Activated CD8-positive, alpha-beta T cell treated with anti-CD3 and anti-CD28 coated beads for 36 hours (primary cell): ENCODE measurements around the gene CFL1. TPM values are rescaled to one million over a fixed set of nuclear protein-coding genes. Genes with fewer than 3 reads are reported as not detected.
"Not testable (repeated sequence)": the region's sequence is repeated elsewhere in the genome, so short reads cannot be mapped to it uniquely, and the experiment has no call there.

Experiments used
- ATAC-seq: fragments of 200-7000 bp; cut with Tn5 transposase; one replicate; pipeline ENCODE4 v1.10.0; 2021; ENCODE audit warnings: mild to moderate bottlenecking, moderate library complexity
- CTCF ChIA-PET: fragments of 350-600 bp; sonication (Branson Sonifier 250); formaldehyde crosslinking; loops from one replicate; lab custom pipeline; 2021; ENCODE audit warnings: antibody characterized with exemption; lab: Charles Lee
- POLR2A ChIA-PET: fragments of 350-600 bp; sonication (Branson Sonifier 250); formaldehyde crosslinking; loops from one replicate; lab custom pipeline; 2021; ENCODE audit warnings: antibody characterized with exemption; lab: Charles Lee
- DNase-seq: peaks from one replicate; pipeline ENCODE4 v3.0.0-alpha.2; 2020
- H3K27ac Mint-ChIP-seq: one replicate; pipeline ENCODE4 v1.8.0; 2021; ENCODE audit warnings: mild to moderate bottlenecking, mixed read lengths
- H3K27me3 Mint-ChIP-seq: one replicate; pipeline ENCODE4 v1.8.0; 2021; ENCODE audit warnings: mixed read lengths
- H3K36me3 Mint-ChIP-seq: one replicate; pipeline ENCODE4 v1.8.0; 2021; ENCODE audit warnings: low read depth, mixed read lengths
- H3K4me1 Mint-ChIP-seq: one replicate; pipeline ENCODE4 v1.8.0; 2021; ENCODE audit warnings: low read depth, mixed read lengths
- H3K4me3 Mint-ChIP-seq: one replicate; pipeline ENCODE4 v1.8.0; 2021; ENCODE audit warnings: mild to moderate bottlenecking, moderate library complexity, mixed read lengths
- H3K9me3 Mint-ChIP-seq: one replicate; pipeline ENCODE4 v1.8.0; 2021; ENCODE audit warnings: mixed read lengths
- intact Hi-C: fragments of 100-400 bp; cut with micrococcal nuclease; formaldehyde crosslinking; loops from one replicate; pipeline ENCODE4 v1.10.0; 2022
- total RNA-seq, 2 experiments: library from RNA; stranded (reverse); gene quantifications; one replicate each; pipeline ENCODE4 v1.2.3, GENCODE V29; 2021
- TF ChIP-seq, protein P1 (sequence below): fragments of 200-600 bp; IDR thresholded peaks from one replicate; pipeline ENCODE4 v1.8.0; 2022; ENCODE audit warnings: antibody characterized with exemption, mild to moderate bottlenecking

The CFL1 gene
- total RNA-seq, 2 experiments from 2014 or later, result 1,059 to 1,062 TPM

DNA sequence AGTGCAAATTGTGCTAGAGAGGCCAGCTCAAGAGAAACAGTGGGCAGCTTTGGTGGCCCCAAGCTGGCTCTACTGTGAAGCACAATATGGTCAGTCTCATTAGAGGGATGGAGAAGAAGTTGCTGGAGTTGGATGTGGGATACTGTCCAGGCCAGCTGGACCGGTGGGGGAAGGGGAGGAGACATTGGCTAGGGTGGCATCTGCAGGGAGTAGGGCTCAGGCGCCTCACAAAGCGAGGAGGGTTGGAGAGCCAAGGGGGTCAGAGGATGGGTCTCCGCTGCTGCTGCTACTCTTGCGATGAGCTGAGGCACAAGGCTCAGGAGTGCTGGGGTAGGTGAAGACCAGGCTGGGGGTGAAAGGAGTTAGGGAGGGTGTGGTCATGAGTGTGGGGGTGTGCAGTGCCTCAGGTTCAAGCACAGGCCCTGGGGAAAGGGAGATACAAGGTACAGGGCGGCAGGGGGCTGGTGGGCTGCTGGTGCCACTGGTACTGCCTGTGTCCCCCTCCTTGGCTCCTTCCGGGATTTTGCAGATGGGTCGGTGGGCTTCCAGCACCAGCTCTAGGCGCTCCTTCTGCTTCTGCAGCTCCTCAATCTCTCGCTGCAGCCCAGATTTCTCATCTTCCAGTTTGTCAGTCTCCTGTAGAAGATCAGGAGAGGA is 34.8 kb upstream of the CFL1 start:
- peak; percentile 32 for DNase-seq

DNA sequence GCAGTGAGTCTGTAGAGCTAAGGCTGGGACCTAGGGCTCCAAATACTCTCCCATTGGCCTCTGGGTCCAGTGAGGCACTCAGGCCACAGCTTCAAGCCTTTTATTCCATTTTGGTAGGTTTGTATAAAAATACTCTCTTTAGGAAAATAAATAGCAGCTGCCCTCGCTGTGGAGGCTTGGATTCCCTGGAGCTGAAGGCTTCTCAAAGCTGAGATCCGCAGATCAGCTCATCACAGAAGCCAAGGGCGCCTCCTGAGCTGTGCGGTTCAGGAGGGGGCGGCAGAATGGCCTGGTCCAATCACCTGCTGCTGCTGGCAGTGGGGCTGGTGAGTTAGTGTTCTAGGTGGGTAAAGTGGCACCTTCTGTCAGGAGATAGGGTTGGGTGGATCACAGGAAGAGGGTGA is 34.2 kb upstream of the CFL1 start:
- Mint-ChIP-seq H3K27ac (peak overlapping the region; percentile 75), H3K4me3 (peak overlapping the region; percentile 94), H3K4me1 (peaks cover 55% of the 10 kb centered on the region), H3K36me3 (peaks cover 42% of the 10 kb centered on the region)
- ChIA-PET CTCF (interaction anchor here (0.6 to 10.5 kb wide), 11 partner anchors 9 to 224 kb away, joined by 3 to 283 read pairs (median 5); partner anchors contain the start of genes CFL1, EFEMP2, FOSL1 and MUS81), POLR2A (interaction anchor here (0.9 to 28.1 kb wide), 14 partner anchors 8 to 468 kb away, joined by 3 to 560 read pairs (median 4); partner anchors contain the start of genes CFL1, EFEMP2, FOSL1 and MALAT1)
- H3K27me3 Mint-ChIP-seq, H3K9me3 Mint-ChIP-seq: not testable (repeated sequence)
- intact Hi-C loops, result loop anchor here (10.0 kb wide), 1 partner anchor 73 kb away; the partner anchor contains the start of gene SART1
- DNase-seq (peak; percentile 75), ATAC-seq (peak; percentile 6)

More for the DNA sequence above, 34.8 kb upstream of the CFL1 start:
- ChIA-PET CTCF (interaction anchor here (0.6 to 10.5 kb wide), 11 partner anchors 8 to 225 kb away, joined by 3 to 283 read pairs (median 7); partner anchors contain the start of genes CFL1, EFEMP2, FOSL1 and MUS81), POLR2A (interaction anchor here (0.8 to 28.1 kb wide), 9 partner anchors 8 to 73 kb away, joined by 3 to 560 read pairs (median 4); partner anchors contain the start of genes CFL1, EFEMP2, MUS81 and SART1)
- peaks cover 55% of the 10 kb centered on the region for H3K4me1 Mint-ChIP-seq
- H3K4me3 Mint-ChIP-seq, result peak overlapping the region; percentile 94
- H3K36me3 Mint-ChIP-seq, result peaks cover 46% of the 10 kb centered on the region
- H3K27me3 Mint-ChIP-seq, result no peaks in the 10 kb centered on the region
- no peaks in the 10 kb centered on the region for H3K9me3 Mint-ChIP-seq
- no peak for ATAC-seq
- TF ChIP-seq, protein P1, sequence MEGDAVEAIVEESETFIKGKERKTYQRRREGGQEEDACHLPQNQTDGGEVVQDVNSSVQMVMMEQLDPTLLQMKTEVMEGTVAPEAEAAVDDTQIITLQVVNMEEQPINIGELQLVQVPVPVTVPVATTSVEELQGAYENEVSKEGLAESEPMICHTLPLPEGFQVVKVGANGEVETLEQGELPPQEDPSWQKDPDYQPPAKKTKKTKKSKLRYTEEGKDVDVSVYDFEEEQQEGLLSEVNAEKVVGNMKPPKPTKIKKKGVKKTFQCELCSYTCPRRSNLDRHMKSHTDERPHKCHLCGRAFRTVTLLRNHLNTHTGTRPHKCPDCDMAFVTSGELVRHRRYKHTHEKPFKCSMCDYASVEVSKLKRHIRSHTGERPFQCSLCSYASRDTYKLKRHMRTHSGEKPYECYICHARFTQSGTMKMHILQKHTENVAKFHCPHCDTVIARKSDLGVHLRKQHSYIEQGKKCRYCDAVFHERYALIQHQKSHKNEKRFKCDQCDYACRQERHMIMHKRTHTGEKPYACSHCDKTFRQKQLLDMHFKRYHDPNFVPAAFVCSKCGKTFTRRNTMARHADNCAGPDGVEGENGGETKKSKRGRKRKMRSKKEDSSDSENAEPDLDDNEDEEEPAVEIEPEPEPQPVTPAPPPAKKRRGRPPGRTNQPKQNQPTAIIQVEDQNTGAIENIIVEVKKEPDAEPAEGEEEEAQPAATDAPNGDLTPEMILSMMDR, result no peak
- intact Hi-C loops, result loop anchor here (10.0 kb wide), 1 partner anchor 72 kb away; the partner anchor contains the start of gene SART1
- H3K27ac Mint-ChIP-seq, result peak overlapping the region; percentile 75

GRCh38 chr11:65891219-65892136 is 33.5 kb upstream of the CFL1 start:
- ChIA-PET CTCF (interaction anchor here (0.8 to 10.5 kb wide), 29 partner anchors 6 to 276 kb away, joined by 3 to 283 read pairs (median 8); partner anchors contain the start of genes AP5B1, C11orf68, CFL1 and CTSW), POLR2A (interaction anchor here (0.6 to 28.1 kb wide), 36 partner anchors 8 to 467 kb away, joined by 3 to 560 read pairs (median 4); partner anchors contain the start of genes C11orf68, CFL1, CTSW and DRAP1)
- ATAC-seq, result peak; percentile 4
- Mint-ChIP-seq H3K36me3 (peaks cover 44% of the 10 kb centered on the region), H3K9me3 (no peaks in the 10 kb centered on the region), H3K27me3 (no peaks in the 10 kb centered on the region), H3K4me1 (peaks cover 55% of the 10 kb centered on the region), H3K4me3 (peak overlapping the region; percentile 94), H3K27ac (peak overlapping the region; percentile 75)
- intact Hi-C loops, result loop anchor here (10.0 kb wide), 1 partner anchor 73 kb away; the partner anchor contains the start of gene SART1
- peak; percentile 71 for DNase-seq
- TF ChIP-seq, protein P1, result peak; percentile 37

- peak; percentile 100 for DNase-seq
- H3K36me3 Mint-ChIP-seq, result peaks cover 40% of the 10 kb centered on the region
- ChIA-PET POLR2A (interaction anchor here (0.6 to 28.1 kb wide), 34 partner anchors 9 to 427 kb away, joined by 3 to 560 read pairs (median 4); partner anchors contain the start of genes BANF1, C11orf68, CFL1 and CTSW), CTCF (interaction anchor here (0.9 to 10.5 kb wide), 32 partner anchors 7 to 275 kb away, joined by 3 to 283 read pairs (median 8); partner anchors contain the start of genes AP5B1, BANF1, C11orf68 and CFL1)
- peak within 1 kb of the TSS; percentile 91 for H3K27ac Mint-ChIP-seq
- TF ChIP-seq, protein P1, result no peak
- H3K27me3 Mint-ChIP-seq, result no peaks in the 10 kb centered on the region
- peak within 1 kb of the TSS; percentile 94 for H3K4me3 Mint-ChIP-seq
- peaks cover 50% of the 10 kb centered on the region for H3K4me1 Mint-ChIP-seq
- no peaks in the 10 kb centered on the region for H3K9me3 Mint-ChIP-seq
- intact Hi-C loops, result loop anchor here (10.0 kb wide), 1 partner anchor 74 kb away; the partner anchor contains the start of gene SART1
- ATAC-seq, result peak; percentile 64
Measured at GRCh38 chr11:65890324-65891218, 32.6 kb upstream of the CFL1 start, which contains the start of gene CCDC85B. TSS of gene CCDC85B (plus strand) at chr11:65890673. CDS start at chr11:65890784, 111 bp downstream.
